GM21515 (cell line): Measurements from ENCODE around the gene ATN1.

Source experiments
- ATAC-seq: cut with Tn5 transposase; IDR thresholded peaks from one replicate; pipeline ENCODE4 v1.9.1; 2021; ENCODE audit not compliant: unreplicated experiment

Gene ATN1

GRCh38 chr12:6943722-6944380, 16.1 kb downstream of the ATN1 start, which contains the start of the genes C12orf57 and RNU7-1:
TSS of gene C12orf57 (plus strand) at chr12:6944022. CDS start at chr12:6944122, 100 bp downstream.
TSS of gene RNU7-1 (plus strand) at chr12:6943816.
- ATAC-seq: peak; percentile 34

GRCh38 chr12:6944381-6945186, 16.8 kb downstream of the ATN1 start:
- peak; percentile 39 for ATAC-seq

GRCh38 chr12:6945613-6946012, 17.9 kb downstream of the ATN1 start:
- no peak for ATAC-seq

GRCh38 chr12:6946033-6946919, 18.5 kb downstream of the ATN1 start:
- ATAC-seq: no peak

- ATAC-seq: no peak
These were observed 19.2 kb downstream of the ATN1 start for GRCh38 chr12:6946920-6947374.

GRCh38 chr12:6947615-6948014, 19.9 kb downstream of the ATN1 start:
- ATAC-seq: no peak

GRCh38 chr12:6948873-6949594, 21.3 kb downstream of the ATN1 start:
- no peak for ATAC-seq

GRCh38 chr12:6950401-6950801, 22.6 kb downstream of the ATN1 start:
- ATAC-seq: no peak

GRCh38 chr12:6950811-6951540, 23.2 kb downstream of the ATN1 start, which contains the start of gene PTPN6:
TSS of gene PTPN6 (plus strand) at chr12:6951356. CDS start at chr12:6951513, 157 bp downstream.
- no peak for ATAC-seq

GRCh38 chr12:6951551-6952120, 23.9 kb downstream of the ATN1 start:
- ATAC-seq: no peak

GRCh38 chr12:6952121-6952862, 24.5 kb downstream of the ATN1 start:
- ATAC-seq: no peak

- no peak for ATAC-seq
These were observed 25.2 kb downstream of the ATN1 start for GRCh38 chr12:6952863-6953441.

- peak; percentile 36 for ATAC-seq
These were observed 25.9 kb downstream of the ATN1 start for GRCh38 chr12:6953442-6954315.

GRCh38 chr12:6954316-6955107, 26.8 kb downstream of the ATN1 start:
- ATAC-seq: no peak

GRCh38 chr12:6955108-6956020, 27.6 kb downstream of the ATN1 start:
- ATAC-seq: no peak
